ENCODE data around the gene CEACAM7.

GRCh38 chr19:41666075-41666474 is 22.0 kb downstream of the CEACAM7 start:
- TF ChIP-seq CTCF (IDR thresholded peaks at IDR 0.05) (no peak), POLR2A (IDR thresholded peaks at IDR 0.05) (no peak)

Measured in heart left ventricle (tissue), 13 donors.